B cell (primary cell): ENCODE results near the gene HARS2. TPM values are rescaled to one million over a fixed set of nuclear protein-coding genes. Genes with fewer than 3 reads are reported as not detected.

Experiments
- ATAC-seq: fragments of 200-7000 bp; cut with Tn5 transposase; one replicate; pipeline ENCODE4 v1.10.0; 2021; ENCODE audit warnings: low read depth, mild to moderate bottlenecking, moderate number of reproducible peaks, moderate library complexity
- CTCF ChIA-PET: fragments of 350-600 bp; sonication (Branson Sonifier 250); formaldehyde crosslinking; loops from one replicate; lab custom pipeline; 2021; ENCODE audit warnings: antibody characterized with exemption, inconsistent platforms; lab: Charles Lee
- POLR2A ChIA-PET: fragments of 350-600 bp; sonication (Branson Sonifier 250); formaldehyde crosslinking; loops from one replicate; lab custom pipeline; 2021; ENCODE audit warnings: antibody characterized with exemption; lab: Charles Lee
- DNase-seq: peaks from one replicate; pipeline ENCODE4 v3.0.0; 2013
- H2AFZ ChIP-seq: 2 replicates; pipeline ENCODE4 v1.6.1; 2012; ENCODE audit warnings: mild to moderate bottlenecking, low read depth, low read length; ENCODE audit not compliant: insufficient read depth, poor library complexity, severe bottlenecking
- H3K27ac ChIP-seq, 2 donors: 1 replicate in 1 of 2; 2 replicates in 1 of 2; pipeline ENCODE4 v1.5.1; 2012 to 2013; ENCODE audit warnings: low read length in 2 of 2, mild to moderate bottlenecking in 2 of 2, moderate library complexity in 1 of 2
- H3K27me3 ChIP-seq, 4 experiments: fragments of 200-600 bp in 1 of 4; sonication (generic) in 1 of 4; replicated peaks in 1 of 4; 1 replicate in 2 of 4; 2 replicates in 2 of 4; pipeline versions ENCODE4 v1.6.1 to v1.7.0; 2013 to 2016; ENCODE audit warnings: low read length in 3 of 4, mild to moderate bottlenecking in 2 of 4, mixed read lengths in 1 of 4, moderate library complexity in 1 of 4; ENCODE audit not compliant: insufficient read depth in 4 of 4, control insufficient read depth in 3 of 4; ENCODE audit errors: control extremely low read depth in 1 of 4
- H3K36me3 ChIP-seq, 2 experiments: replicated peaks in 1 of 2; 1 replicate in 1 of 2; 2 replicates in 1 of 2; pipeline versions ENCODE4 v1.6.1 to v1.7.1; 2013; ENCODE audit warnings: low read length in 1 of 2; ENCODE audit not compliant: insufficient read depth in 2 of 2, control insufficient read depth in 1 of 2; ENCODE audit errors: control extremely low read depth in 1 of 2, extremely low read depth in 1 of 2
- H3K4me1 ChIP-seq, 2 donors: fragments of 200-600 bp in 1 of 2; sonication (generic) in 1 of 2; 1 replicate in 1 of 2; 2 replicates in 1 of 2; pipeline versions ENCODE4 v1.5.1 to v1.6.1; 2013 to 2017; ENCODE audit warnings: low read length in 2 of 2; ENCODE audit not compliant: control insufficient read depth in 2 of 2, insufficient read depth in 2 of 2
- H3K4me2 ChIP-seq: replicated peaks from 2 replicates; pipeline ENCODE3; 2012; ENCODE audit warnings: mild to moderate bottlenecking, low read depth, low read length; ENCODE audit not compliant: poor library complexity, severe bottlenecking
- H3K4me3 ChIP-seq, 5 experiments: fragments of 200-600 bp in 1 of 5; sonication (generic) in 1 of 5; 1 replicate in 3 of 5; 2 replicates in 2 of 5; pipeline versions ENCODE4 v1.5.1 to v1.7.0; 2011 to 2016; ENCODE audit warnings: low read length in 4 of 5, mild to moderate bottlenecking in 4 of 5, low read depth in 2 of 5, control low read depth in 1 of 5, moderate library complexity in 1 of 5; ENCODE audit not compliant: insufficient read depth in 1 of 5; ENCODE audit errors: control extremely low read depth in 1 of 5, extremely low read depth in 1 of 5
- H3K79me2 ChIP-seq: fragments of 200-600 bp; sonication (generic); one replicate; pipeline ENCODE4 v1.6.0; 2016; ENCODE audit warnings: low read length; ENCODE audit not compliant: control insufficient read depth, insufficient read depth
- H3K9ac ChIP-seq: fragments of 200-600 bp; sonication (generic); 2 replicates; pipeline ENCODE4 v1.6.1; 2017; ENCODE audit warnings: mild to moderate bottlenecking, low read length, moderate library complexity
- H3K9me3 ChIP-seq, 3 donors: one replicate each; pipeline versions ENCODE4 v1.6.1 to v1.7.1; 2013; ENCODE audit warnings: low read length in 2 of 3; ENCODE audit not compliant: control insufficient read depth in 2 of 3, insufficient read depth in 1 of 3; ENCODE audit errors: control extremely low read depth in 1 of 3
- H4K20me1 ChIP-seq: 2 replicates; pipeline ENCODE4 v1.6.0; 2012; ENCODE audit warnings: mild to moderate bottlenecking, low read length; ENCODE audit not compliant: insufficient read depth, control insufficient read depth, poor library complexity, severe bottlenecking
- H3K27ac Mint-ChIP-seq: one replicate; pipeline ENCODE4 v1.8.0; 2021; ENCODE audit warnings: mixed read lengths
- H3K27me3 Mint-ChIP-seq: one replicate; pipeline ENCODE4 v1.8.0; 2021; ENCODE audit warnings: mixed read lengths
- H3K4me1 Mint-ChIP-seq: one replicate; pipeline ENCODE4 v1.8.0; 2021; ENCODE audit warnings: mixed read lengths
- H3K4me3 Mint-ChIP-seq: one replicate; pipeline ENCODE4 v1.8.0; 2021; ENCODE audit warnings: mixed read lengths
- H3K9me3 Mint-ChIP-seq: one replicate; pipeline ENCODE4 v1.8.0; 2022; ENCODE audit warnings: mixed read lengths; ENCODE audit not compliant: insufficient read depth
- EZH2 ChIP-seq: IDR thresholded peaks from 2 replicates; pipeline ENCODE4 v1.6.1; 2012; ENCODE audit warnings: borderline replicate concordance, low read depth, mild to moderate bottlenecking, moderate library complexity, low read length; ENCODE audit not compliant: insufficient read depth, poor library complexity, severe bottlenecking
- WGBS: methylation state at CpG from one replicate; pipeline ENCODE4 v1.1.5; 2013; ENCODE audit warnings: missing lambda C conversion rate; ENCODE audit not compliant: insufficient coverage; 5-methylcytosine and 5-hydroxymethylcytosine counted together
- intact Hi-C: fragments of 100-400 bp; cut with micrococcal nuclease; formaldehyde crosslinking; loops from one replicate; pipeline ENCODE4 v1.10.0; 2022
- polyA plus RNA-seq: library from polyadenylated mRNA; depleted of rRNA; stranded (reverse); fragments of >200 nt; gene quantifications from 2 replicates; pipeline ENCODE4 v1.2.3, GENCODE V29; 2012
- total RNA-seq, 2 donors: library from RNA; stranded (reverse); fragments of 120-200 nt in 1 of 2; gene quantifications; 1 replicate in 1 of 2; 2 replicates in 1 of 2; pipeline versions ENCODE4 v1.2.3 to v1.2.4, GENCODE V29; 2013 to 2022
- TF ChIP-seq, protein P1 (sequence below): fragments of 200-600 bp; IDR thresholded peaks from one replicate; pipeline ENCODE4 v1.8.0; 2022; ENCODE audit warnings: antibody characterized with exemption, mild to moderate bottlenecking

Gene HARS2
- total and polyA plus RNA-seq, 2 donors (not counting 1 experiment from before 2014, with no cell fraction given): 27.3 to 68.0 TPM

DNA sequence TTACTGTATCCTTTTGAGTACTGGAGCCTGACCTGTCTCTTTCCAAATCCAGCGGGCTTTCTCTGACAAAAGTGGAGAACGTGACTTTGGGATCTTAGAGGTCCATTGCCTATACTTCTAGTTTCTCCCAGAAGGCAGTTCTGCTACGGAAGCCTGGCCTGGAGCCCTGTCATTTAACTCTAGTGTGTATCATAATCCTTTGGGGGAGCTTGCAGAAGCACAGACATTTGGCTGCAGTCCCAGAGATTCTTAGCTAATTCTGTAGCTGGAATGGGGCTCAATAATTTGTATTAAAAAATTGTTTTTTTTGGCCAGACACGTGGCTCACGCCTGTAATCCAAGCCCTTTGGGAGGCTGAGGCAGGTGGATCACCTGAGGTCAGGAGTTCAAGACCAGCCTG lies 3.0 kb downstream of the HARS2 start:
- H4K20me1 ChIP-seq: no peaks in the 10 kb centered on the region
- peaks cover 10 to 55% of the 10 kb centered on the region in 2 experiments for H3K36me3 ChIP-seq
- TF ChIP-seq EZH2: no peak
- TF ChIP-seq, protein P1, sequence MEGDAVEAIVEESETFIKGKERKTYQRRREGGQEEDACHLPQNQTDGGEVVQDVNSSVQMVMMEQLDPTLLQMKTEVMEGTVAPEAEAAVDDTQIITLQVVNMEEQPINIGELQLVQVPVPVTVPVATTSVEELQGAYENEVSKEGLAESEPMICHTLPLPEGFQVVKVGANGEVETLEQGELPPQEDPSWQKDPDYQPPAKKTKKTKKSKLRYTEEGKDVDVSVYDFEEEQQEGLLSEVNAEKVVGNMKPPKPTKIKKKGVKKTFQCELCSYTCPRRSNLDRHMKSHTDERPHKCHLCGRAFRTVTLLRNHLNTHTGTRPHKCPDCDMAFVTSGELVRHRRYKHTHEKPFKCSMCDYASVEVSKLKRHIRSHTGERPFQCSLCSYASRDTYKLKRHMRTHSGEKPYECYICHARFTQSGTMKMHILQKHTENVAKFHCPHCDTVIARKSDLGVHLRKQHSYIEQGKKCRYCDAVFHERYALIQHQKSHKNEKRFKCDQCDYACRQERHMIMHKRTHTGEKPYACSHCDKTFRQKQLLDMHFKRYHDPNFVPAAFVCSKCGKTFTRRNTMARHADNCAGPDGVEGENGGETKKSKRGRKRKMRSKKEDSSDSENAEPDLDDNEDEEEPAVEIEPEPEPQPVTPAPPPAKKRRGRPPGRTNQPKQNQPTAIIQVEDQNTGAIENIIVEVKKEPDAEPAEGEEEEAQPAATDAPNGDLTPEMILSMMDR: no peak
- H3K9ac ChIP-seq: no peak overlapping the region
- 100% methylated on average over 5 of the region's 5 CpGs for WGBS
- peaks cover 14% of the 10 kb centered on the region in 2 donors for H3K4me1 ChIP-seq
- ChIA-PET POLR2A (no interaction called here), CTCF (no interaction called here)
- no peak overlapping the region for H2AFZ ChIP-seq
- Mint-ChIP-seq H3K27ac (no peak overlapping the region), H3K9me3 (no peaks in the 10 kb centered on the region), H3K4me3 (no peak overlapping the region), H3K27me3 (no peaks in the 10 kb centered on the region), H3K4me1 (peaks cover 29% of the 10 kb centered on the region)
- intact Hi-C loops: loop anchor here (5.0 kb wide), 1 partner anchor 1413 kb away; the partner anchor contains the start of gene NDFIP1
- no peaks in the 10 kb centered on the region for H3K9me3 ChIP-seq
- no peak for DNase-seq
- H3K79me2 ChIP-seq: peaks cover 44% of the 10 kb centered on the region
- H3K27ac ChIP-seq: no peak overlapping the region
- no peak overlapping the region for H3K4me3 ChIP-seq
- H3K27me3 ChIP-seq: no peaks in the 10 kb centered on the region
- H3K4me2 ChIP-seq: no peak overlapping the region
- no peak for ATAC-seq

DNA sequence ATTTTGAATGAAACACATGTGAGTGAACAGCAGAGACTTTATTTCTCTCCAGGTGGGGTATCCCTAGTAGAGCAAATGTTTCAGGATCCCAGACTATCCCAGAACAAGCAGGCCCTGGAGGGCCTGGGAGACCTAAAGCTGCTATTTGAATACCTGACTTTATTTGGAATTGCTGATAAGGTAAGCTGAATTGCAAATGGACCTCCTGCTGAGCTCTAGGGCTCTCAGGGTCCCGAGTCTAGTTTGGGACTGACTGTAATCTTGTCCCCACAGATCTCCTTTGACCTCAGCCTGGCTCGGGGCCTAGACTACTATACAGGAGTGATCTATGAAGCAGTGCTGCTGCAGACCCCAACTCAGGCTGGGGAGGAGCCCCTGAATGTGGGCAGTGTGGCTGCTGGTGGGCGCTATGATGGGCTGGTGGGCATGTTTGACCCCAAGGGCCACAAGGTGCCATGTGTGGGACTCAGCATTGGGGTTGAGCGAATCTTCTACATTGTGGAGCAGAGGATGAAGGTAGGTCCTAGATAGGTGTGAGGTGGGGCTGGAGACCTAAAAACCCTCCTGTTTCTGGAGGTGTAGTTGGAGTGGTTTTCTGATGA lies 5.7 kb downstream of the HARS2 start:
- no peak overlapping the region for H3K4me2 ChIP-seq
- peaks cover 31% of the 10 kb centered on the region for H3K4me1 Mint-ChIP-seq
- CTCF ChIA-PET: interaction anchor here (0.8 kb wide), 1 partner anchor 28 kb away, joined by 4 read pairs; no protein-coding TSS in a partner anchor
- H3K9me3 Mint-ChIP-seq: no peaks in the 10 kb centered on the region
- H3K27me3 ChIP-seq: no peaks in the 10 kb centered on the region
- peaks cover 10 to 58% of the 10 kb centered on the region in 2 experiments for H3K36me3 ChIP-seq
- DNase-seq: no peak
- TF ChIP-seq, protein P1: no peak
- no peak for TF ChIP-seq EZH2
- no peak overlapping the region for H2AFZ ChIP-seq
- H3K27ac ChIP-seq: no peak overlapping the region
- intact Hi-C loops: no loop called here
- ATAC-seq: no peak
- peak overlapping the region; percentile 2 for H3K27ac Mint-ChIP-seq
- H3K9me3 ChIP-seq: no peaks in the 10 kb centered on the region
- H3K27me3 Mint-ChIP-seq: no peaks in the 10 kb centered on the region
- H3K4me3 ChIP-seq: no peak overlapping the region
- no peak overlapping the region for H3K4me3 Mint-ChIP-seq
- WGBS: 100% methylated on average over 4 of the region's 4 CpGs
- no peaks in the 10 kb centered on the region for H4K20me1 ChIP-seq
- H3K9ac ChIP-seq: no peak overlapping the region
- peaks cover 18 to 22% of the 10 kb centered on the region in 2 donors for H3K4me1 ChIP-seq
- POLR2A ChIA-PET: interaction anchor here (0.6 to 0.7 kb wide), 2 partner anchors 55 to 408 kb away, joined by 3 to 6 read pairs; no protein-coding TSS in a partner anchor
- peaks cover 33% of the 10 kb centered on the region for H3K79me2 ChIP-seq
